Left ventricle myocardium inferior (tissue), 1 donor: ENCODE data around the gene PLEKHG5. TPM values are rescaled to one million over a fixed set of nuclear protein-coding genes. Genes with fewer than 3 reads are reported as not detected.

Source experiments
- DNase-seq: peaks from one replicate; pipeline ENCODE4 v3.0.0-alpha.2; 2020
- H3K27ac ChIP-seq: fragments of 200-600 bp; replicated peaks from 2 replicates; pipeline ENCODE4 v1.8.0; 2021
- H3K27me3 ChIP-seq: fragments of 200-600 bp; 2 replicates; pipeline ENCODE4 v1.8.0; 2021; ENCODE audit warnings: low read depth
- H3K36me3 ChIP-seq: fragments of 200-600 bp; 2 replicates; pipeline ENCODE4 v1.8.0; 2021
- H3K4me1 ChIP-seq: fragments of 200-600 bp; 2 replicates; pipeline ENCODE4 v1.8.0; 2021
- H3K4me3 ChIP-seq: fragments of 200-600 bp; 2 replicates; pipeline ENCODE4 v1.8.0; 2021; ENCODE audit warnings: mild to moderate bottlenecking, moderate library complexity
- H3K9me3 ChIP-seq: fragments of 200-600 bp; replicated peaks from 2 replicates; pipeline ENCODE4 v1.8.0; 2021
- CTCF ChIP-seq: fragments of 200-600 bp; IDR thresholded peaks from 2 replicates; pipeline ENCODE4 v1.8.0; 2021; ENCODE audit warnings: antibody characterized with exemption, mild to moderate bottlenecking, borderline replicate concordance
- intact Hi-C: fragments of 100-400 bp; cut with micrococcal nuclease; formaldehyde crosslinking; loops from one replicate; pipeline ENCODE4 v1.11.0; 2022
- total RNA-seq: library from RNA; stranded (reverse); fragmentation: NEBNext Ultra II Directional; extraction: Animal tissue kit (Norgen Biotek cat#: 25700); gene quantifications from one replicate; pipeline ENCODE4 v1.2.1, GENCODE V29; 2021
- donor health status: DM: no; HTN: yes; CAD: no; lungs with severe emphysema.

The PLEKHG5 gene
- total RNA-seq, 1 donor from 2014 or later = 16.2 TPM

DNA sequence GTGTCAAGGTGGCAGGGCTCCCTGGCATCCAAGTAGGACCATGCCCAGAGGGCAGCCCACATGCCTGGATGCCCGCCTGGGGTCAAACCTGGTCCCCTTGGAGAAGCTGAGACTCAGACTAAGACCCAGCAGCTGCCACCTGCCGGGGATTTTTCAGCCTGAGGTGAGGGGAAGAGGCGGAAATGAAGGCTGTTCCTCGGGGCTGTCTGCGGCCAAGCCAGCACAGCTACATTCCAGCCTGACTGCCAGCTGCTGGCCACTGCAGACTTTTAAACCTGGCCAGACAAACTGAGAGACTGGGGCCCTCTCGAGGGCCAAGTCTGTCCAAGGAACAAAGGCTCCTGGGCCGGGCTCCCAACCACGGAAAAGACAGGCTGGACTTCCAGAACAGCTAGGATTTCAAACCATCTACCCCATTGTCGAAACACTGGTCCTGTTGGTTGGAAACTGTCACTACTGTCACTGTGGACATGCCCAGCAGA is 21.9 kb upstream of the PLEKHG5 start:
- intact Hi-C loops = no loop called here
- Histone ChIP-seq H3K27me3 (no peaks in the 10 kb centered on the region), H3K9me3 (no peaks in the 10 kb centered on the region), H3K4me3 (no peak overlapping the region), H3K4me1 (peaks cover 22% of the 10 kb centered on the region), H3K27ac (peak overlapping the region; percentile 40), H3K36me3 (no peaks in the 10 kb centered on the region)
- no peak for DNase-seq
- no peak for TF ChIP-seq CTCF

DNA sequence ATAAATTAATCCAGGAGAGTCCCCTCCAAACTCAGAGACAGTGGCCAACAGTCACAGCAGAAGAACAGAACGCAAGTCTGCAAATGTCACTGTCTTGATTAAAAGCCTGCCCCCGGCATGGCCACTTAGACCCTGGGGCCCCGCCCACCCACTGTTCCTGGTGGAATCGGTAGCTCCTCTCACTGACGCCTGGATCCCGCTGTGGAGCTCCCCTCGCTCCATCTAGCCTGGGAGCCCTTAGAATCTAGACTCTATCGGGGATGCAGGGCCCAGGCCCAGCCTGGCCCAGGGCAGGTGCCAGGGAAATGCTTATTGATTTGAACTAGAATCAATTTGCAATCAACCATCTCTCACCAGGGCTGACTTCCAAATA is 21.4 kb upstream of the PLEKHG5 start:
- no peak for TF ChIP-seq CTCF
- no peak for DNase-seq
- H3K27ac ChIP-seq = peak overlapping the region; percentile 40

DNA sequence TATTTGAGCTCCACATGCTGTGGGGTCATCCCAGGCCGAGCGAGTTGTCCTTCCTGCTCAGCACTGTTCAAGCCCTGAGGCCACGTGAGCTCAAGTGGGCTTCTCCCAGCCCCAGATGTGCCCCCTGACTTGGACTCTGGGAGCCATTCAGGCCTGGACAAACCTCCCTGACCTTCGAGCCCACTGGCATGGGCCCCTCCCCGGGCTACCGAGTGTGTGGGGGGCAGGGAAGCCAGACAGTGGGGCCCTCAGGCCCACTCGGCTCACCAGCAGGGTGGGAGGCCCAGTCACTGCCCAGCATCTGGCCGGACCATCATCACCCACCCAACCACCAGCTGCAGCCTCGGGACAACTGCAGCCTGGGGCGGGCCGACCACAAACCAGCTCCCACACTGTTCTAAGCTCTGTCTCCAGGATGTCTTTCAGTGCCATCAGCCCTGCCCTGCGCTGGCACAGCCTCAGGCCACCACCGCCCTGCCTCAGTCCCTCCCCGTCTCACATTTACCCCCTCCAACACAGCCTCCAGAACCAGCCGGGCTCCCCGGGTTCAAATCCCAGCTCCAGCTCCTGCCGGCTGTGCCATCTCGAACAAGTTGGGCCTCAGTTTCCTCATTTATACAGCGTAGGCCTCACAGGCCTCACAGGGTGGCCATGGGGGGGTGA is 20.9 kb upstream of the PLEKHG5 start:
- H3K27me3 ChIP-seq = no peaks in the 10 kb centered on the region
- no peak for TF ChIP-seq CTCF
- no peak overlapping the region for H3K4me3 ChIP-seq
- H3K4me1 ChIP-seq = peaks cover 28% of the 10 kb centered on the region
- intact Hi-C loops = no loop called here
- no peaks in the 10 kb centered on the region for H3K9me3 ChIP-seq
- DNase-seq = no peak
- H3K36me3 ChIP-seq = no peaks in the 10 kb centered on the region
- no peak overlapping the region for H3K27ac ChIP-seq

More for the DNA sequence above, 21.4 kb upstream of the PLEKHG5 start:
- H3K9me3 ChIP-seq = no peaks in the 10 kb centered on the region
- H3K4me3 ChIP-seq = no peak overlapping the region
- H3K36me3 ChIP-seq = no peaks in the 10 kb centered on the region
- H3K4me1 ChIP-seq = peaks cover 23% of the 10 kb centered on the region
- H3K27me3 ChIP-seq = no peaks in the 10 kb centered on the region
- intact Hi-C loops = no loop called here

DNA sequence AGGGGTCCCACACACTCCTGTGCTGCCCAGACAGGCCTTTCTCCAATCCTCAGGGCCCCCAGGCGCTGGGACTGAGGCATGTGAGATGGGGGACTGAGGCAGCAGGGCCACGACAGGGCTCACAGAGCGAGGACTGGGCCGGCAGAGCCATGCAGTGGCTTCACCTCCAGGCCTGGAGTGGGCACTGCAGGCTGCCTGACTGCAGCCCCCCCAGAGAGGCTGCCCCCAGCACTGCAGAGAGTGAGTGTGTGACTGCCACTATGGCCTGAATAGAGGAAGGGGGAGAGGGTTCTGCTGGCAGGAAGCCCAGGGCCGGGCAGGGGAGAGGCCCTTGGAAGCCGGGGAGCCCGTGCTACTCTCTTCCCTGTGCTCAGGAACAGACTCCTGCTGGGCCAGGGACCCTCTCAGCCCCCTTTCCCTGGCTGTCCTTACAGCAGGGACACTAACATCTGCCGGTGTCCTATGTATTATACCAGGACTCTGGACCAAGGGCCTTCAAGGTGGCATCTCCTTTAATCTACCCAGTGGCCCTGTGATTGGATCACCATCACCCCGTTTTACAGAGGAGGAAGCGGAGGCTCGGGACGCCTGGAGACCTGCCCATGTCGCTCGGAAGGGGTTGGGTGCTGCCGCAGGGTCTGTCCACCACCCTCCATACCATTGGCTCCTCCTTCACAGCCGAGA is 20.2 kb upstream of the PLEKHG5 start:
- intact Hi-C loops = no loop called here
- Histone ChIP-seq H3K9me3 (no peaks in the 10 kb centered on the region), H3K27ac (no peak overlapping the region), H3K36me3 (no peaks in the 10 kb centered on the region), H3K4me1 (peaks cover 35% of the 10 kb centered on the region), H3K4me3 (no peak overlapping the region), H3K27me3 (no peaks in the 10 kb centered on the region)
- TF ChIP-seq CTCF = no peak
- DNase-seq = no peak

GRCh38 chr1:6511056-6511455 is 19.6 kb upstream of the PLEKHG5 start:
- H3K27me3 ChIP-seq = no peaks in the 10 kb centered on the region
- DNase-seq = no peak
- no peak overlapping the region for H3K27ac ChIP-seq
- H3K9me3 ChIP-seq = no peaks in the 10 kb centered on the region
- no peaks in the 10 kb centered on the region for H3K36me3 ChIP-seq
- intact Hi-C loops = no loop called here
- TF ChIP-seq CTCF = no peak
- peaks cover 34% of the 10 kb centered on the region for H3K4me1 ChIP-seq
- H3K4me3 ChIP-seq = no peak overlapping the region
